HG02970 (cell line): ENCODE results near the gene EFNB1.
A peak's percentile ranks its signal among the peaks of the same experiment; 100 is the strongest.
"Not testable (repeated sequence)": the region's sequence is repeated elsewhere in the genome, so short reads cannot be mapped to it uniquely, and the experiment has no call there.

Experiments used
- ATAC-seq: cut with Tn5 transposase; IDR thresholded peaks from one replicate; pipeline ENCODE4 v1.9.1; 2021; ENCODE audit warnings: mild to moderate bottlenecking, moderate library complexity, moderate number of reproducible peaks; ENCODE audit not compliant: unreplicated experiment, low FRiP score

EFNB1 gene

GRCh38 chrX:68828740-68829581, at the start of gene EFNB1:
Gene EFNB1 (plus strand): TSS chrX:68829021. CDS start chrX:68829777, 756 bp downstream.
- peak; percentile 89 for ATAC-seq

- ATAC-seq: not testable (repeated sequence)
Observed at GRCh38 chrX:68781295-68781694, 47.5 kb upstream of the EFNB1 start.

- no peak for ATAC-seq
Observed at GRCh38 chrX:68784816-68785215, 44.0 kb upstream of the EFNB1 start.

GRCh38 chrX:68786581-68786980, 42.2 kb upstream of the EFNB1 start:
- ATAC-seq: not testable (repeated sequence)

GRCh38 chrX:68789966-68790365, 38.9 kb upstream of the EFNB1 start:
- ATAC-seq: no peak

GRCh38 chrX:68792083-68792482, 36.7 kb upstream of the EFNB1 start:
- ATAC-seq: no peak

GRCh38 chrX:68794461-68794860, 34.4 kb upstream of the EFNB1 start:
- no peak for ATAC-seq

GRCh38 chrX:68795741-68796140, 33.1 kb upstream of the EFNB1 start:
- ATAC-seq: no peak

- not testable (repeated sequence) for ATAC-seq
Observed at GRCh38 chrX:68798400-68798799, 30.4 kb upstream of the EFNB1 start.

GRCh38 chrX:68801737-68802290, 27.0 kb upstream of the EFNB1 start:
- ATAC-seq: no peak

- no peak for ATAC-seq
Observed at GRCh38 chrX:68807818-68808217, 21.0 kb upstream of the EFNB1 start.

GRCh38 chrX:68808686-68809357, 20.0 kb upstream of the EFNB1 start:
- no peak for ATAC-seq

- no peak for ATAC-seq
Observed at GRCh38 chrX:68820476-68821110, 8.2 kb upstream of the EFNB1 start.

- no peak for ATAC-seq
Observed at GRCh38 chrX:68821616-68822015, 7.2 kb upstream of the EFNB1 start.

GRCh38 chrX:68822641-68823410, 6.0 kb upstream of the EFNB1 start:
- no peak for ATAC-seq

GRCh38 chrX:68823413-68824151, 5.2 kb upstream of the EFNB1 start:
- no peak for ATAC-seq

GRCh38 chrX:68824152-68824433, 4.7 kb upstream of the EFNB1 start:
- no peak for ATAC-seq

GRCh38 chrX:68824565-68825125, 4.2 kb upstream of the EFNB1 start:
- ATAC-seq: no peak
